Stimulated activated naive B cell treated with anti-CD40 and anti-IgM and Interleukin-4, amounts not matched to agents 10 μg/mL and 1 μg/mL and 100 μg/mL, for 72 hours (primary cell): Measurements from ENCODE around the gene NDE1.
A peak's percentile ranks its signal among the peaks of the same experiment; 100 is the strongest.
"Not testable (repeated sequence)": the region's sequence is repeated elsewhere in the genome, so short reads cannot be mapped to it uniquely, and the experiment has no call there.

Experiments used
- ATAC-seq, 2 donors: fragments of 150-1000 bp; cut with Tn5 transposase; replicated peaks; 2 replicates each; pipeline ENCODE4 v1.10.0; 2021; ENCODE audit warnings: moderate library complexity in 1 of 2
- DNase-seq: peaks from one replicate; pipeline ENCODE4 v3.0.0; 2021
- H3K27ac Mint-ChIP-seq: one replicate; pipeline ENCODE4 v1.8.0; 2022; ENCODE audit warnings: mild to moderate bottlenecking, mixed read lengths
- H3K27me3 Mint-ChIP-seq, 2 donors: one replicate each; pipeline ENCODE4 v1.8.0; 2022; ENCODE audit warnings: mixed read lengths in 2 of 2
- H3K36me3 Mint-ChIP-seq, 2 donors: one replicate each; pipeline ENCODE4 v1.8.0; 2022; ENCODE audit warnings: mixed read lengths in 2 of 2, mild to moderate bottlenecking in 1 of 2
- H3K4me1 Mint-ChIP-seq, 2 donors: one replicate each; pipeline ENCODE4 v1.8.0; 2022; ENCODE audit warnings: mixed read lengths in 2 of 2, mild to moderate bottlenecking in 1 of 2
- H3K4me3 Mint-ChIP-seq, 2 donors: one replicate each; pipeline ENCODE4 v1.8.0; 2022; ENCODE audit warnings: mild to moderate bottlenecking in 2 of 2, mixed read lengths in 2 of 2, moderate library complexity in 1 of 2
- H3K9me3 Mint-ChIP-seq, 2 donors: one replicate each; pipeline ENCODE4 v1.8.0; 2022; ENCODE audit warnings: mixed read lengths in 2 of 2, mild to moderate bottlenecking in 1 of 2

The NDE1 gene

GRCh38 chr16:15641753-15642556, 8.1 kb upstream of the NDE1 start:
- Mint-ChIP-seq H3K4me1 (peaks cover 38 to 67% of the 10 kb centered on the region in 2 donors), H3K27me3 (no peaks in the 10 kb centered on the region), H3K4me3 (peak overlapping the region; percentile 88 to 92), H3K36me3 (peaks cover 20 to 22% of the 10 kb centered on the region in 2 donors), H3K9me3 (no peaks in the 10 kb centered on the region), H3K27ac (peak overlapping the region; percentile 99)
- ATAC-seq, result no peak
- no peak for DNase-seq

DNA sequence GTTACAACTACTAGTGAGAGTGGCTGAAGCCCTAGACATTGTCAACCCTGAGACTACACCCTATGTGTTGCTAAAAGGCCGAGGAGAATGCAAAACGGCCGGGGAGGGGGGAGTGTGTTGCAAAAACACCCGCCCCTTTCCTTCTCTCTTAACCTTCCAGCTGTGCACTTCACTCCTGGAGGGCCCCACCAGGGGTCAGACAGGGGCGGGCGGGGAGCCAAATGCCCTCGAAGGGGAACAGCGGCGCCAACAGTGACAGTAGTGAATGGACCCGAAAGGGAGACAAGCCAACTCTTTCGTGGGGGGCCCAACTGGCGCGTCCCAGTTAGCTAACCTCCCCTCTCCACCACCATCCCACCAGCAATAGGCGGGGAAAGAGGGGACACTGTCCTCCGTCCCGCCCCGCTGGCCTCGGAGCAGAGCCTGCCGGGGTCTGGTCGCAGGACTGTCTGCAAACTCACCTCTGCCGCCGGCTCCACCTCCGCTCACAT, 7.4 kb upstream of the NDE1 start:
- peaks cover 40 to 67% of the 10 kb centered on the region in 2 donors for H3K4me1 Mint-ChIP-seq

GRCh38 chr16:15643048-15643945, 6.7 kb upstream of the NDE1 start, which contains the start of gene MARF1:
MARF1 (minus strand) TSS chr16:15643154; CDS start chr16:15639233, 3,921 bp downstream.
- peak within 1 kb of the TSS; percentile 88 to 92 for H3K4me3 Mint-ChIP-seq
- H3K27me3 Mint-ChIP-seq, result no peaks in the 10 kb centered on the region
- peak; percentile 64 to 68 for ATAC-seq
- H3K9me3 Mint-ChIP-seq, result no peaks in the 10 kb centered on the region
- H3K27ac Mint-ChIP-seq, result peak within 1 kb of the TSS; percentile 99
- peaks cover 38 to 61% of the 10 kb centered on the region in 2 donors for H3K4me1 Mint-ChIP-seq
- peaks cover 10% of the 10 kb centered on the region in 2 donors for H3K36me3 Mint-ChIP-seq
- peak; percentile 99 for DNase-seq

More for the DNA sequence above, 7.4 kb upstream of the NDE1 start:
- Mint-ChIP-seq H3K9me3 (no peaks in the 10 kb centered on the region), H3K36me3 (peaks cover 15 to 16% of the 10 kb centered on the region in 2 donors), H3K27me3 (no peaks in the 10 kb centered on the region), H3K27ac (peak overlapping the region; percentile 99), H3K4me3 (peak overlapping the region; percentile 88 to 92)
- ATAC-seq (peak; percentile 76 to 78), DNase-seq (peak; percentile 88)

- peaks cover 33 to 55% of the 10 kb centered on the region in 2 donors for H3K4me1 Mint-ChIP-seq
Measured at GRCh38 chr16:15643946-15644250, 6.1 kb upstream of the NDE1 start.

GRCh38 chr16:15644267-15644961, 5.6 kb upstream of the NDE1 start:
- Mint-ChIP-seq H3K9me3 (no peaks in the 10 kb centered on the region), H3K4me3 (peak overlapping the region; percentile 88 to 92), H3K36me3 (peaks cover 0 to 2% of the 10 kb centered on the region in 2 donors), H3K27me3 (no peaks in the 10 kb centered on the region), H3K4me1 (peaks cover 33 to 54% of the 10 kb centered on the region in 2 donors), H3K27ac (peak overlapping the region; percentile 99)
- ATAC-seq (no peak), DNase-seq (no peak)

More at GRCh38 chr16:15643946-15644250, 6.1 kb upstream of the NDE1 start:
- Mint-ChIP-seq H3K9me3 (no peaks in the 10 kb centered on the region), H3K27me3 (no peaks in the 10 kb centered on the region), H3K27ac (peak overlapping the region; percentile 99), H3K4me3 (peak overlapping the region; percentile 88 to 92), H3K36me3 (peaks cover 4% of the 10 kb centered on the region in 2 donors)
- DNase-seq, result no peak
- no peak for ATAC-seq

- H3K4me1 Mint-ChIP-seq, result peaks cover 32 to 52% of the 10 kb centered on the region in 2 donors
- H3K4me3 Mint-ChIP-seq, H3K27ac Mint-ChIP-seq, DNase-seq, ATAC-seq, H3K36me3 Mint-ChIP-seq, H3K27me3 Mint-ChIP-seq, H3K9me3 Mint-ChIP-seq: not testable (repeated sequence)
Measured at GRCh38 chr16:15644962-15645465, 5.0 kb upstream of the NDE1 start.

DNA sequence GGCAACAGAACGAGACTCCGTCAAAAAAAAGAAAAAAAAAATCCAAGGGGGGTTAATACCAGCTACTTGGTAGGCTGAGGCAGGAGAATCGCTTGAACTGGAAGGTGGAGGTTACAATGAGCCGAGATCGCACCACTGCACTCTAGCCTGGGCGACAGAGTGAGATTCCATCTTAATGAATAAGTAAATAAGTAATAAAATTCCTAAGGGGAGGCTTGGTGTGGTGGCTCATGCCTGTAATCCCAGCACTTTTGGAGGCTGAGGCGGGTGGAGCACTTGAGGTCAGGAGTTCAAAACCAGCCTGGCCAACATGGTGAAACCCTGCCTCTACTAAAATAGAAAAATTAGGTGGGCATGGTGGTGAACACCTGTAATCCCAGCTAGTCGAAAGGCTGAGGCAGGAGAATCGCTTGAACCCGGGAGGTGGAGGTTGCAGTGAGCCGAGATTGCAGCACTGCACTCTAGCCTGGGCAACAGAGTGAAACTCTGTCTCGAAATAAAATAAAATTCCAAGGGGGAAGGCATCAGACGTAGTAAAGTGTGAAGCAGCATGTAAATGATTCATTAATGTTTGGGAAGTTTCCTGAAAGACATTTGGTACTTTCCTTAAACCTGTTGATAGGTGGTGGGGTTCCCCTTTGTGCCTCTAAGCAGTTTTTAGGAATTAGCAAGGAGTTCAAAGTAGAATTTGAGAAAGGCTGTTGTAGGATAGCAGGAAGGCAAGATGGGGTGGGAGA, 3.3 kb upstream of the NDE1 start:
- not testable (repeated sequence) for H3K36me3 Mint-ChIP-seq, ATAC-seq, DNase-seq, H3K4me3 Mint-ChIP-seq, H3K27me3 Mint-ChIP-seq, H3K9me3 Mint-ChIP-seq
- peak overlapping the region; percentile 91 for H3K27ac Mint-ChIP-seq
- peaks cover 22 to 41% of the 10 kb centered on the region in 2 donors for H3K4me1 Mint-ChIP-seq

DNA sequence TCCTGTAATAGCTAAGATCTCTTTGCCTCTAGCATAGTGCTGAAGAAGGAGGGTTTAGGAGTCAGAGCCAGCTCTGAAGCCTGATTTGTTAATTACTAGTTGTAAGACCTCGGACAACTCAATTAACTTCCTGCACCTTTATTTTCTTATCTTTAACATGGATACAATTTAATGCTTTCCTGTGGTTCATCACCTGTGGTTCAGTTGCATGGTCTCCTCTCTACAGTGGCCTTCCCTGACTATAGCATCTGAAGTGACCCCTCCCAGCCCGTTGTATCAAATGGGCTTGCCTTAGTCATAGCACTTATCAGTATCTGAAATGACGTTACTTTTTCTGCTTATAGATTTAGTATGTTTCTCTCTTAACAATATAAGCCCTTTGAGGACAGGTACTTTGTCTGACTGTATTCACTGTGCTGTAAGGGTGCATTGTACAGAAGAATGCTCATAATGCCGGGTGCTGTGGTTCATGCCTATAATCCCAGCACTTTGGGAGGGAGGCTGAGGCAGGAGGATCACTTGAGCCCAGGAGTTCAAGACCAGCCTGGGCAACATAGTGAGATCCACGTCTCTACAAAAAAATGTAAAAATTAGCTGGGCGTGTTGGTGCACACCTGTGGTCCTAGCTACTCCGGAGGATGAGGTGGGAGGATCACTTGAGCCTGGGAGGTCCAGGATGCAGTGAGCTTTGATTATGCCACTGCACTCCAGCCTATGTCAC, 2.6 kb upstream of the NDE1 start:
- peaks cover 21 to 34% of the 10 kb centered on the region in 2 donors for H3K4me1 Mint-ChIP-seq
- peaks cover 5 to 9% of the 10 kb centered on the region in 2 donors for H3K36me3 Mint-ChIP-seq
- no peaks in the 10 kb centered on the region for H3K9me3 Mint-ChIP-seq
- ATAC-seq (no peak), DNase-seq (no peak)
- H3K27me3 Mint-ChIP-seq, result no peaks in the 10 kb centered on the region
- H3K27ac Mint-ChIP-seq, result peak overlapping the region; percentile 91
- H3K4me3 Mint-ChIP-seq, result no peak overlapping the region

DNA sequence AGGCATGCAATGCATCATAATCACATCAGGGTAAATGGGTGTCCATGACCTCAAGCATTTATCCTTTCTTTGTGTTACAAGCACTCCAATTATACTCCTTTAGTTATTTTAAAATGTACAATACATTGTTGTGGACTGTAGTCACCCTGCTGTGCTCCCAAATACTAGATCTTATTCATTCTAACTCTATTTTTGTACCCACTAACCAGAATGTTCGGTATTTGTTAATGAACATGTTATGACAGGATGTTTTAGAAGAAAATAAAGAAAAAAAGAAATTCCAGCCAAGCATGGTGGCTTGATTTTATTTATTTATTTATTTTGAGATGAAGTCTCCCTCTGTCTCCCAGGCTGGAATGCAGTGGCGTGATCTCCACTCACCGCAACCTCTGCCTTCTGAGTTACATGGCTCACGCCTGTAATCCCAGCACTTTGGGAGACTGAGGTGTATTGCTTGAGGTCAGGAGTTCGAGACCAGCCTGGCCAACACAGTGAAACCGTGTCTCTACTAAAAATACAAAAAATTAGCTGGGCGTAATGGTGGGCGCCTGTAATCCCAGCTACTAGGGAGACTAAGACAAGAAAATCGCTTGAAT, 1.8 kb upstream of the NDE1 start:
- no peaks in the 10 kb centered on the region for H3K9me3 Mint-ChIP-seq
- H3K4me1 Mint-ChIP-seq, result peaks cover 25 to 40% of the 10 kb centered on the region in 2 donors
- H3K4me3 Mint-ChIP-seq, result no peak overlapping the region
- no peak for ATAC-seq
- H3K27ac Mint-ChIP-seq, result no peak overlapping the region
- peaks cover 7 to 14% of the 10 kb centered on the region in 2 donors for H3K36me3 Mint-ChIP-seq
- no peaks in the 10 kb centered on the region for H3K27me3 Mint-ChIP-seq
- DNase-seq, result no peak

DNA sequence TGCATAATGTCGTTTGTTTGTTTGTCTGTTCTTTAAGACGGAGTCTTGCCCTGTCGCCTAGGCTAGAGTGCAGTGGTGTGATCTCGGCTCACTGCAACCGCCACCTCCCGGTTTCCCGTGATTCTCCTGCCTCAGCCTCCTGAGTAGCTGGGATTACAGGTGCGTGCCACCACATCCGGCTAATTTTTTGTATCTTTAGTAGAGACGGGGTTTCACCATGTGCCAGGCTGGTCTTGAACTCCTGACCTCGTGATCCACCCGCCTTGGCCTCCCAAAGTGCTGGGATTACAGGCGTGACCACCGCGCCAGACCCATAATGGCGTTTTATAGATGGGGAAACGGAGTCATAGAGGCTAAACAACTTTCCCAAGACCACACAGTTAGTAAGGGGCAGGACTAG, 734 bp upstream of the NDE1 start:
- peak overlapping the region; percentile 93 for H3K27ac Mint-ChIP-seq
- H3K36me3 Mint-ChIP-seq, result peaks cover 8 to 20% of the 10 kb centered on the region in 2 donors
- ATAC-seq, DNase-seq, H3K9me3 Mint-ChIP-seq, H3K27me3 Mint-ChIP-seq: not testable (repeated sequence)
- peaks cover 27 to 41% of the 10 kb centered on the region in 2 donors for H3K4me1 Mint-ChIP-seq
- peak overlapping the region; percentile 84 to 99 for H3K4me3 Mint-ChIP-seq

DNA sequence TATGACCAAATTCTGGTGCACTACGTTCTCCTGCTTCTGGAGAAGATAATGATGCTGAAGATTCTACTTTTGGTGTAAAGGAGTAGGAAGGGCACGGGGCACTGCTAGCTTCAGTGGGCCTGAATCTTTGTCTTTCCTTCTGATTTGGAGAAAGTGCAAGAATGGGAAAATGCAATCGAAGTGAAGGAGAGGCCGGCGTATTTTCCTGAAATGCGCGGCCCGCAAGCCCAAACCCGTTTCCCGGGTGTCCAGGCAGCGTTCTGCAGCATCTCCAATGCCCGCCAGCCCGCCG, 372 bp upstream of the NDE1 start:
- DNase-seq, result no peak
- Mint-ChIP-seq H3K4me3 (peak overlapping the region; percentile 84 to 99), H3K9me3 (no peaks in the 10 kb centered on the region), H3K27ac (peak overlapping the region; percentile 93), H3K36me3 (peaks cover 8 to 20% of the 10 kb centered on the region in 2 donors), H3K4me1 (peaks cover 26 to 39% of the 10 kb centered on the region in 2 donors), H3K27me3 (no peaks in the 10 kb centered on the region)
- ATAC-seq, result peak in 1 of 2 donors; percentile 8

DNA sequence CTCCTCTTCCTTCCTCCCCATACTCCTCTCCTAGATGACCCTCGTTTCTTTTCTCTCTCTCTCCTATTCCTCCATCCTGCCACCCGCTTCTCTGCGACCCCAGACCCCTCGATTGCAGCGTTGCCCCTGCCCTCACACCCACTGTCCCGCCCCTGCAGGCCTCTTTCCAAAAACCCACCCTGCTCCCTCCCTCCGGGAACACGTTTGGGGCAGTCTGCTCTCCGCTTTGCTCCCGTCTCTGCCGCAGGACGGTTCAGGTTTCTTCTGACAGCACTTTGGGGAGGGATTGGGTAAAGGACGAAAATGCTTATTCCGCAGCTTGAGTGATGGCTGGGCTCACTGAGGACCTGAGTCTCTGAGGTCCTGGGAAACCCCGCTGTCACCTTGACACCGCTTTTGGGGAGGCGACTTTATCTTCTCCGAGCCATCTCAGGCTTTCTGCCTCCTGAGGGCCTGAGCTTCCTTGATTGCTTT, 690 bp downstream of the NDE1 start:
- peaks cover 26 to 39% of the 10 kb centered on the region in 2 donors for H3K4me1 Mint-ChIP-seq
- H3K36me3 Mint-ChIP-seq, result peaks cover 8 to 20% of the 10 kb centered on the region in 2 donors
- ATAC-seq (peak; percentile 66 to 72), DNase-seq (no peak)
- H3K4me3 Mint-ChIP-seq, result peak overlapping the region; percentile 99
- H3K27me3 Mint-ChIP-seq, result no peaks in the 10 kb centered on the region
- no peaks in the 10 kb centered on the region for H3K9me3 Mint-ChIP-seq
- H3K27ac Mint-ChIP-seq, result peak overlapping the region; percentile 99
